ENCODE data around the gene PSD4.

GRCh38 chr2:113216321-113216720 is 42.5 kb downstream of the PSD4 start:
- TF ChIP-seq POLR2AphosphoS5 (IDR thresholded peaks at IDR 0.05) (no peak), CTCF (IDR thresholded peaks at IDR 0.05) (no peak), POLR2A (IDR thresholded peaks at IDR 0.05) (no peak), EP300 (IDR thresholded peaks at IDR 0.05) (no peak)
